ENCODE measurements around the gene THADA.

- TF ChIP-seq CTCF (IDR thresholded peaks at IDR 0.05; ENCODE audit: insufficient read depth, low read length) (no peak), REST (IDR thresholded peaks at IDR 0.05; ENCODE audit: insufficient replicate concordance, low read depth) (no peak), POLR2AphosphoS5 (IDR thresholded peaks at IDR 0.05; ENCODE audit: low read depth) (no peak), GABPA (IDR thresholded peaks at IDR 0.05; ENCODE audit: low read depth) (no peak)
These were observed 349.2 kb downstream of the THADA start for GRCh38 chr2:43246641-43247040.

Measured in HL-60 (cell line).